WI38 (cell line): ENCODE results near the gene POGLUT2.

Source experiments
- H3K4me3 ChIP-seq: 2 replicates; pipeline ENCODE4 v1.5.1; 2011; ENCODE audit warnings: low read depth, mild to moderate bottlenecking, control low read depth, low read length
- CTCF ChIP-seq: IDR thresholded peaks from 2 replicates; pipeline ENCODE4 v1.5.1; 2012; ENCODE audit warnings: low read depth, mild to moderate bottlenecking, control low read depth, low read length

POGLUT2 gene

GRCh38 chr13:102817241-102817640, 18.5 kb upstream of the POGLUT2 start:
- H3K4me3 ChIP-seq = no peak overlapping the region
- TF ChIP-seq CTCF = no peak

- no peak for TF ChIP-seq CTCF
- no peak overlapping the region for H3K4me3 ChIP-seq
Observed at GRCh38 chr13:102816708-102817107, 17.9 kb upstream of the POGLUT2 start.

GRCh38 chr13:102815788-102816187, 17.0 kb upstream of the POGLUT2 start:
- no peak overlapping the region for H3K4me3 ChIP-seq
- no peak for TF ChIP-seq CTCF

- no peak overlapping the region for H3K4me3 ChIP-seq
- no peak for TF ChIP-seq CTCF
Observed at GRCh38 chr13:102814793-102815192, 16.0 kb upstream of the POGLUT2 start.

GRCh38 chr13:102814025-102814607, 15.3 kb upstream of the POGLUT2 start:
- no peak overlapping the region for H3K4me3 ChIP-seq
- no peak for TF ChIP-seq CTCF

GRCh38 chr13:102812611-102813287, 14.0 kb upstream of the POGLUT2 start:
- H3K4me3 ChIP-seq = no peak overlapping the region
- TF ChIP-seq CTCF = no peak

GRCh38 chr13:102807699-102808098, 8.9 kb upstream of the POGLUT2 start:
- H3K4me3 ChIP-seq = no peak overlapping the region
- no peak for TF ChIP-seq CTCF
